SK-N-SH (cell line): ENCODE results near the gene PCOLCE2. TPM values are rescaled to one million over a fixed set of nuclear protein-coding genes. Genes with fewer than 3 reads are reported as not detected.

Source experiments
- CTCF ChIA-PET: fragments of 300-600, 350-600 bp; formaldehyde crosslinking; extraction: SDS; loops from one replicate; lab custom pipeline; 2021; lab: Yijun Ruan, JAX
- POLR2A ChIA-PET: fragments of 350-600 bp; sonication (Branson Sonifier 250); formaldehyde crosslinking; extraction: SDS; loops from one replicate; lab custom pipeline; 2020; ENCODE audit warnings: antibody characterized with exemption, inconsistent platforms; lab: Yijun Ruan, JAX
- DNase-seq: peaks from one replicate; pipeline ENCODE4 v3.0.0; 2012
- H2AFZ ChIP-seq: fragments of 200-600 bp; sonication (generic); 2 replicates; pipeline ENCODE4 v1.8.1; 2016; ENCODE audit warnings: antibody characterized with exemption, mild to moderate bottlenecking, low read depth
- H3F3A ChIP-seq: fragments of 200-600 bp; sonication (generic); replicated peaks from 2 replicates; pipeline ENCODE3; 2016; ENCODE audit warnings: antibody characterized with exemption, mild to moderate bottlenecking; ENCODE audit not compliant: insufficient read depth
- H3K27ac ChIP-seq, 2 experiments: fragments of 200-500 bp in 1 of 2; fragments of 200-600 bp in 1 of 2; sonication (Bioruptor generic) in 1 of 2; sonication (generic), shearing (Covaris generic) in 1 of 2; 2 replicates each; pipeline versions ENCODE4 v1.5.1 to v1.6.1; 2014 to 2016; ENCODE audit warnings: low read depth in 2 of 2, inconsistent platforms in 1 of 2, low read length in 1 of 2, mild to moderate bottlenecking in 1 of 2, mixed read lengths in 1 of 2
- H3K27me3 ChIP-seq: fragments of 200-600 bp; sonication (generic), shearing (Covaris generic); 2 replicates; pipeline ENCODE4 v1.6.1; 2016; ENCODE audit warnings: mixed run types; ENCODE audit not compliant: insufficient read depth
- H3K36me3 ChIP-seq, 2 experiments: fragments of 200-500 bp in 1 of 2; fragments of 200-600 bp in 1 of 2; sonication (Bioruptor generic) in 1 of 2; sonication (generic) in 1 of 2; replicated peaks in 1 of 2; 2 replicates each; pipeline versions ENCODE3 to v1.5.1; 2014 to 2016; ENCODE audit warnings: low read length in 1 of 2, mild to moderate bottlenecking in 1 of 2; ENCODE audit not compliant: insufficient read depth in 2 of 2, control insufficient read depth in 1 of 2
- H3K4me1 ChIP-seq, 2 experiments: fragments of 200-500 bp in 1 of 2; fragments of 200-600 bp in 1 of 2; sonication (Bioruptor generic) in 1 of 2; sonication (generic), shearing (Covaris generic) in 1 of 2; 2 replicates each; pipeline versions ENCODE4 v1.5.1 to v1.6.1; 2014 to 2016; ENCODE audit warnings: low read depth in 1 of 2, low read length in 1 of 2, mixed run types in 1 of 2; ENCODE audit not compliant: insufficient read depth in 2 of 2, control insufficient read depth in 1 of 2
- H3K4me2 ChIP-seq: fragments of 200-600 bp; sonication (generic), shearing (Covaris generic); 2 replicates; pipeline ENCODE4 v1.6.1; 2017; ENCODE audit warnings: mixed run types
- H3K4me3 ChIP-seq, 2 experiments: fragments of 200-500 bp in 1 of 2; fragments of 200-600 bp in 1 of 2; sonication (Bioruptor generic) in 1 of 2; sonication (generic), shearing (Covaris generic) in 1 of 2; 2 replicates each; pipeline versions ENCODE4 v1.5.1 to v1.8.1; 2014 to 2016; ENCODE audit warnings: low read depth in 2 of 2, inconsistent platforms in 1 of 2, low read length in 1 of 2, mild to moderate bottlenecking in 1 of 2, mixed read lengths in 1 of 2, moderate library complexity in 1 of 2
- H3K79me2 ChIP-seq: fragments of 200-600 bp; sonication (generic); 2 replicates; pipeline ENCODE4 v1.8.1; 2017; ENCODE audit warnings: mild to moderate bottlenecking; ENCODE audit not compliant: insufficient read depth
- H3K9ac ChIP-seq: fragments of 200-600 bp; sonication (generic); 2 replicates; pipeline ENCODE4 v1.6.1; 2017; ENCODE audit warnings: mixed run types
- H3K9me2 ChIP-seq: fragments of 200-600 bp; sonication (generic); 2 replicates; pipeline ENCODE4 v1.6.1; 2017; ENCODE audit warnings: mixed run types
- H3K9me3 ChIP-seq: fragments of 200-600 bp; sonication (generic); 2 replicates; pipeline ENCODE4 v1.6.1; 2017; ENCODE audit warnings: mixed run types, mild to moderate bottlenecking, moderate library complexity
- H4K20me1 ChIP-seq: fragments of 200-600 bp; sonication (generic); 2 replicates; pipeline ENCODE4 v1.6.1; 2017; ENCODE audit warnings: mild to moderate bottlenecking, mixed run types; ENCODE audit not compliant: insufficient read depth
- CHD2 ChIP-seq: fragments of 150-350 bp; IDR thresholded peaks from 2 replicates; pipeline ENCODE4 v1.6.1; 2018; ENCODE audit warnings: low read length; ENCODE audit not compliant: partially characterized antibody
- EZH2phosphoT487 ChIP-seq: fragments of 200-600 bp; sonication (generic); IDR thresholded peaks from 2 replicates; pipeline ENCODE4 v1.6.1; 2017; ENCODE audit warnings: low read depth, mixed run types, mild to moderate bottlenecking, antibody characterized with exemption, moderate library complexity, borderline replicate concordance
- FOSL2 ChIP-seq: IDR thresholded peaks from 2 replicates; pipeline ENCODE4 v1.4.0; 2012; ENCODE audit warnings: low read depth, mild to moderate bottlenecking, moderate library complexity, borderline replicate concordance
- FOXJ3 ChIP-seq: sonication (generic); formaldehyde crosslinking; IDR thresholded peaks from 2 replicates; pipeline ENCODE4 v1.5.1; 2020; ENCODE audit warnings: mild to moderate bottlenecking, missing genetic modification reagents
- FOXM1 ChIP-seq: IDR thresholded peaks from 2 replicates; pipeline ENCODE4 v1.4.0; 2012; ENCODE audit warnings: low read depth, mild to moderate bottlenecking
- GATA2 ChIP-seq: sonication (generic); formaldehyde crosslinking; IDR thresholded peaks from 2 replicates; pipeline ENCODE4 v1.5.0; 2020; ENCODE audit warnings: mild to moderate bottlenecking, missing genetic modification reagents
- JUND ChIP-seq: IDR thresholded peaks from 2 replicates; pipeline ENCODE4 v1.4.0; 2012
- MXI1 ChIP-seq: IDR thresholded peaks from 2 replicates; pipeline ENCODE4 v1.6.1; 2012; ENCODE audit warnings: mild to moderate bottlenecking, low read depth, low read length, improper control_type of control experiment
- NFIC ChIP-seq: IDR thresholded peaks from 2 replicates; pipeline ENCODE4 v1.4.0; 2012; ENCODE audit warnings: borderline replicate concordance
- NRF1 ChIP-seq: IDR thresholded peaks from 2 replicates; pipeline ENCODE4 v1.6.1; 2012; ENCODE audit warnings: low read depth, mild to moderate bottlenecking, low read length
- RCOR1 ChIP-seq: fragments of 150-350 bp; IDR thresholded peaks from 2 replicates; pipeline ENCODE4 v1.6.1; 2017; ENCODE audit warnings: antibody characterized with exemption, low read length
- RFX5 ChIP-seq: IDR thresholded peaks from 2 replicates; pipeline ENCODE4 v1.6.1; 2012; ENCODE audit warnings: mild to moderate bottlenecking, improper control_type of control experiment, low read length
- TCF12 ChIP-seq: IDR thresholded peaks from 2 replicates; pipeline ENCODE4 v1.4.0; 2012
- WGBS: methylation state at CpG from one replicate; pipeline ENCODE4 v1.1.6; 2017; ENCODE audit warnings: low lambda C conversion rate; 5-methylcytosine and 5-hydroxymethylcytosine counted together
- polyA plus RNA-seq, 3 experiments: library from polyadenylated mRNA; depleted of rRNA; stranded (reverse); fragments of >200 nt; gene quantifications; 2 replicates each; pipeline ENCODE4 v1.2.3, GENCODE V29; 2012
- TF ChIP-seq, protein P1 (sequence below): fragments of 150-350 bp; IDR thresholded peaks from 2 replicates; pipeline ENCODE4 v1.6.1; 2017; ENCODE audit warnings: antibody characterized with exemption, low read length, low read depth, borderline replicate concordance
- TF ChIP-seq, protein P2 (sequence below): IDR thresholded peaks from 2 replicates; pipeline ENCODE4 v1.4.0; 2012; ENCODE audit warnings: low read depth, borderline replicate concordance
- TF ChIP-seq, protein P3 (sequence below): fragments of 200-600 bp; sonication (generic); IDR thresholded peaks from 2 replicates; pipeline ENCODE4 v1.6.1; 2017; ENCODE audit warnings: antibody characterized with exemption, mild to moderate bottlenecking, moderate library complexity
- TF ChIP-seq, protein P4 (sequence below): IDR thresholded peaks from 2 replicates; pipeline ENCODE4; 2012

PCOLCE2 gene
- polyA plus RNA-seq, 1 of the 3 experiments (the other 2 are of a cell fraction) = 22.2 TPM

DNA sequence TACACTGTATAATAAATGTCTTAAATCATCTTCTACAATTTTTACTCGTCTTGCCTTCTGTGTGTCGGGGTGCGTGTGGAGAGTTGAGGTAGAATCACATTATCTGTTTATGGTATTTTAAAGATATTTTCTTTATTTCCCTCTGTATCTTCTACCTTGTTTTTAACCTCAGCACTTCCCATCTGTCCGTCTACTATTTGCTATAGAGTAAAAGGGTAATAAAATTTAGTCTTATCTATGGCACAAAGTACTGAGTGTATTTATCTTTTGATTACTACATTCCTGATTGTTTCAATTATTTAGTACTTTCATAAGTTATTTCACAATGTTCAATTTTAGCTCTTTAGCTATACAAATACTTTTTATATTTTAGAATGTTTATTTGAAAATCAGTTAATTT lies 102.9 kb downstream of the PCOLCE2 start:
- no peak for DNase-seq
- POLR2A ChIA-PET = no interaction called here
- Histone ChIP-seq H3K79me2 (no peaks in the 10 kb centered on the region; the same call in 1 of the 2 replicates), H3K4me2 (no peak overlapping the region), H3K4me1 (no peaks in the 10 kb centered on the region), H3K27me3 (no peaks in the 10 kb centered on the region), H3K9ac (no peak overlapping the region), H3F3A (no peaks in the 10 kb centered on the region), H3K36me3 (peaks cover 8 to 12% of the 10 kb centered on the region in 2 experiments), H4K20me1 (no peaks in the 10 kb centered on the region), H3K4me3 (no peak overlapping the region), H3K9me3 (no peaks in the 10 kb centered on the region), H3K9me2 (no peaks in the 10 kb centered on the region), H2AFZ (no peak overlapping the region)
- WGBS = 93% methylated on average over 4 of the region's 4 CpGs
- CTCF ChIA-PET = no interaction called here
- no peak for TF ChIP-seq CHD2
- TF ChIP-seq RCOR1 = no peak
- TF ChIP-seq JUND = no peak
- TF ChIP-seq, protein P1, sequence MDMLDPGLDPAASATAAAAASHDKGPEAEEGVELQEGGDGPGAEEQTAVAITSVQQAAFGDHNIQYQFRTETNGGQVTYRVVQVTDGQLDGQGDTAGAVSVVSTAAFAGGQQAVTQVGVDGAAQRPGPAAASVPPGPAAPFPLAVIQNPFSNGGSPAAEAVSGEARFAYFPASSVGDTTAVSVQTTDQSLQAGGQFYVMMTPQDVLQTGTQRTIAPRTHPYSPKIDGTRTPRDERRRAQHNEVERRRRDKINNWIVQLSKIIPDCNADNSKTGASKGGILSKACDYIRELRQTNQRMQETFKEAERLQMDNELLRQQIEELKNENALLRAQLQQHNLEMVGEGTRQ = no peak
- TF ChIP-seq GATA2 (CRISPR knock-in tag) = no peak
- TF ChIP-seq FOSL2 = no peak
- no peak for TF ChIP-seq FOXJ3 (CRISPR knock-in tag)
- TF ChIP-seq FOXM1 = no peak
- TF ChIP-seq MXI1 = no peak
- TF ChIP-seq NRF1 = no peak
- TF ChIP-seq EZH2phosphoT487 = no peak
- TF ChIP-seq RFX5 = no peak
- TF ChIP-seq, protein P2, sequence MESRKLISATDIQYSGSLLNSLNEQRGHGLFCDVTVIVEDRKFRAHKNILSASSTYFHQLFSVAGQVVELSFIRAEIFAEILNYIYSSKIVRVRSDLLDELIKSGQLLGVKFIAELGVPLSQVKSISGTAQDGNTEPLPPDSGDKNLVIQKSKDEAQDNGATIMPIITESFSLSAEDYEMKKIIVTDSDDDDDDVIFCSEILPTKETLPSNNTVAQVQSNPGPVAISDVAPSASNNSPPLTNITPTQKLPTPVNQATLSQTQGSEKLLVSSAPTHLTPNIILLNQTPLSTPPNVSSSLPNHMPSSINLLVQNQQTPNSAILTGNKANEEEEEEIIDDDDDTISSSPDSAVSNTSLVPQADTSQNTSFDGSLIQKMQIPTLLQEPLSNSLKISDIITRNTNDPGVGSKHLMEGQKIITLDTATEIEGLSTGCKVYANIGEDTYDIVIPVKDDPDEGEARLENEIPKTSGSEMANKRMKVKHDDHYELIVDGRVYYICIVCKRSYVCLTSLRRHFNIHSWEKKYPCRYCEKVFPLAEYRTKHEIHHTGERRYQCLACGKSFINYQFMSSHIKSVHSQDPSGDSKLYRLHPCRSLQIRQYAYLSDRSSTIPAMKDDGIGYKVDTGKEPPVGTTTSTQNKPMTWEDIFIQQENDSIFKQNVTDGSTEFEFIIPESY = no peak
- TF ChIP-seq, all 33 proteins: peak for 0
- no peak overlapping the region for H3K27ac ChIP-seq

DNA sequence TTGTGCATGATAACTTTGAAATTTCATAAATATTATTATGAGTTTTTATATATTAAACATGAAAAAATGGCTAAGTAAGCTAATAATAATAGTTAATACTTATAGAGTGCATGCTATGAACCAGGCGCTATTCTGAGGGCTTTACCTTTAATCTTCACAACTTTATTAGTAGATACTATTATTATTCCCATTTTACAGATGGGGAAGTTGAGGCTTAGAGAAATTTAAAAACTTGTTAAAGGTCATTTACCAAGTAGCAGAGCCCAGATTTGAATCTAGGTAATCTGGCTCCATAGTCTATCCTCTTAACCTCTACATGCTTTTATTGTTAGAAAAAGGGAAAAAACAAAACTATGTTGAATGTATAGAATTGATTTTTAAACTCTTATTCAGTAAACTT lies 104.7 kb downstream of the PCOLCE2 start:
- no peak overlapping the region for H3K27ac ChIP-seq
- peaks cover 10 to 11% of the 10 kb centered on the region in 2 experiments for H3K36me3 ChIP-seq
- no peak overlapping the region for H3K4me3 ChIP-seq
- no peak for DNase-seq
- peaks cover 2% of the 10 kb centered on the region for H3F3A ChIP-seq
- no peak overlapping the region for H2AFZ ChIP-seq
- ChIA-PET POLR2A (no interaction called here), CTCF (no interaction called here)
- no peak overlapping the region for H3K4me2 ChIP-seq
- no peaks in the 10 kb centered on the region for H4K20me1 ChIP-seq
- H3K9me2 ChIP-seq = no peaks in the 10 kb centered on the region
- TF ChIP-seq MXI1 (no peak), TCF12 (no peak), NFIC (no peak)
- TF ChIP-seq, protein P3, sequence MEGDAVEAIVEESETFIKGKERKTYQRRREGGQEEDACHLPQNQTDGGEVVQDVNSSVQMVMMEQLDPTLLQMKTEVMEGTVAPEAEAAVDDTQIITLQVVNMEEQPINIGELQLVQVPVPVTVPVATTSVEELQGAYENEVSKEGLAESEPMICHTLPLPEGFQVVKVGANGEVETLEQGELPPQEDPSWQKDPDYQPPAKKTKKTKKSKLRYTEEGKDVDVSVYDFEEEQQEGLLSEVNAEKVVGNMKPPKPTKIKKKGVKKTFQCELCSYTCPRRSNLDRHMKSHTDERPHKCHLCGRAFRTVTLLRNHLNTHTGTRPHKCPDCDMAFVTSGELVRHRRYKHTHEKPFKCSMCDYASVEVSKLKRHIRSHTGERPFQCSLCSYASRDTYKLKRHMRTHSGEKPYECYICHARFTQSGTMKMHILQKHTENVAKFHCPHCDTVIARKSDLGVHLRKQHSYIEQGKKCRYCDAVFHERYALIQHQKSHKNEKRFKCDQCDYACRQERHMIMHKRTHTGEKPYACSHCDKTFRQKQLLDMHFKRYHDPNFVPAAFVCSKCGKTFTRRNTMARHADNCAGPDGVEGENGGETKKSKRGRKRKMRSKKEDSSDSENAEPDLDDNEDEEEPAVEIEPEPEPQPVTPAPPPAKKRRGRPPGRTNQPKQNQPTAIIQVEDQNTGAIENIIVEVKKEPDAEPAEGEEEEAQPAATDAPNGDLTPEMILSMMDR = no peak
- TF ChIP-seq, protein P4, sequence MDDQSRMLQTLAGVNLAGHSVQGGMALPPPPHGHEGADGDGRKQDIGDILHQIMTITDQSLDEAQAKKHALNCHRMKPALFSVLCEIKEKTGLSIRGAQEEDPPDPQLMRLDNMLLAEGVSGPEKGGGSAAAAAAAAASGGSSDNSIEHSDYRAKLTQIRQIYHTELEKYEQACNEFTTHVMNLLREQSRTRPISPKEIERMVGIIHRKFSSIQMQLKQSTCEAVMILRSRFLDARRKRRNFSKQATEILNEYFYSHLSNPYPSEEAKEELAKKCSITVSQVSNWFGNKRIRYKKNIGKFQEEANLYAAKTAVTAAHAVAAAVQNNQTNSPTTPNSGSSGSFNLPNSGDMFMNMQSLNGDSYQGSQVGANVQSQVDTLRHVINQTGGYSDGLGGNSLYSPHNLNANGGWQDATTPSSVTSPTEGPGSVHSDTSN = no peak
- 35% methylated on average over 1 of the region's 1 CpG for WGBS
- no peak overlapping the region for H3K9ac ChIP-seq
- no peaks in the 10 kb centered on the region for H3K9me3 ChIP-seq
- H3K4me1 ChIP-seq = no peaks in the 10 kb centered on the region
- H3K27me3 ChIP-seq = no peaks in the 10 kb centered on the region
- H3K79me2 ChIP-seq = no peaks in the 10 kb centered on the region; the same call in 1 of the 2 replicates
